Measurements from ENCODE around the gene TIMM13.

GRCh38 chr19:2458054-2458453, 30.7 kb upstream of the TIMM13 start:
- no peak for TF ChIP-seq MAX (IDR thresholded peaks at IDR 0.05; ENCODE audit: insufficient read depth, insufficient read length)
- TF ChIP-seq POLR2A (IDR thresholded peaks at IDR 0.05; ENCODE audit: low read depth, low read length) = no peak
- TF ChIP-seq CTCF (IDR thresholded peaks at IDR 0.05; ENCODE audit: extremely low read depth in 1 of 2, insufficient read depth in 1 of 2, low read depth in 1 of 2, low read length in 2 of 2) = no peak
- TF ChIP-seq EZH2 (IDR thresholded peaks at IDR 0.05; ENCODE audit: borderline replicate concordance, low read depth, low read length, severe bottlenecking) = no peak
- no peak for TF ChIP-seq FOS (IDR thresholded peaks at IDR 0.05; ENCODE audit: borderline replicate concordance, insufficient read depth, low read length)
- no peak for TF ChIP-seq GATA2 (IDR thresholded peaks at IDR 0.05; ENCODE audit: insufficient read depth, insufficient read length, low read depth, low read length)
- no peak for TF ChIP-seq POLR2AphosphoS5 (IDR thresholded peaks at IDR 0.05; ENCODE audit: insufficient read depth, low read depth, low read length)

All from endothelial cell of umbilical vein (primary cell).